GM21529 (cell line): Measurements from ENCODE around the gene EGFR.

ENCODE experiments used
- ATAC-seq: cut with Tn5 transposase; IDR thresholded peaks from one replicate; pipeline ENCODE4 v1.9.1; 2021; ENCODE audit not compliant: unreplicated experiment

EGFR gene

DNA sequence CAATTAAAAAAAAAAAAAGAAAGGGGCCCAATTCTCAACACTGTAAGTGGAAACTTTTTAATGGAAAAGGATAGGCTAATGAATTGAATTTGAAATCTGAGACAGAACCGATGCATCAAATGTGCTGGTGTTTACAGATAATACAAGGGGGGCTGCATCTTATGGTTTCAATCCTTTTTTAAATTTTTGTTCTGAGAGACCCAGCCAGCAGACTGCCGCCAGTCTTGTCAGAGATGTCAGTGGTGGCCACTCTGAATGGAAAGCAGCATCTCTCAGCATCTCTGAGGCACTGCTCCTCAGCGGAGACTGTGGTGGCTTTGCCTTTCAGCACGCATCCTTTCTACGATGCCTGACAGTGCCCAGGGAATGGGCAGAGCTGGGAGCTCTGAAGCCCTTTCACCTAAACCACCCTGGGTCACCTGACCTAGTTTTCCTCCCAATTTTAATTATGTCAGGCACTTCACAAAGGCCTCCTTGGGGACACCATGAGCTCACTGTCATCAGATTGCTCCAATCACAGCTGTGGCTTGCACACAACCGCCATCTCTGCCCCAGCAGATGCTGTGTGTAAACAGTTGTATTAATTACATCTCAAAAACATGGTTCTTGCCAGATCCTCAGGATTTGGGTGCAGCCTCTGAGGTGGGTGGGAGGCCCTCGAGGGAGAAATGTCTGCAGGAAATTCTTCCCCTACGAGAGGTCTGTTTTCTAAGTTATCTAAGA lies 81.2 kb downstream of the EGFR start:
- ATAC-seq = no peak

DNA sequence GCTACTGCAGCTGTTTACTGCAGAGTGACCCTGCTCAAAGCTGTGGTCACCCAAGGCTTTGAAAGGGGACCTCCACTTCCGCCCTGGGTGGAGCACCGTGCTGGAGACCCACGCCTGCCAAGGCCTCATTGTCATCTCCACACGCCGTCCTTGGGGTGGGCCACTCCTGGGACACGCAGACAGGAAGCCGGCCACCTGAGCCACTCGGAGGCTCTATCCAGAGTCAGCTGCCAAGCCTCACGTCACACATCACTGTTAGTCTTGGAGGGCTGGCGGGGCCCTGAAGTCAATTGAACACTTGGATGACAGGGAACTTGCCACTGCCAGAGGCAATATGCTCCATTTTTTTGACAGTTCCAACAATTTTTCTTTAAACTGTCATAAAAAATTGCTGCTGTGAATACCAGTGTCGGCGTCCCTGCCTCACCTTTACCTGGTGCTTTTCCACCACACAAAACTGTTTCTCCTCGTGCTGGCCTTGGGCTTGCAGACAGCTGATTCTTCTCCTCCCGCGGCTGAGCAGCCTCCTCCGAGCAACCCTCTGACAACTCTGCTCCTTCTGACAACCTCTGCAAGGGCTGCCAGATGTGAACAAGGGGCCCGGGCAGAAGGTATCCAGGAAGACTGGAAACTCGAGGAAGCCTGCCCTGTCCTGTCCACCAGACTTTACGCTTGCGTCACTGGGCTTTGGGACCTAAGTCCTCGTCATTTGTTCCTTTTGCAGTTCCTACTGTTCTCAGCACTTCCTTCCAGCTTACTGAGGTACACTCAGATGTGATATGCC lies 81.9 kb downstream of the EGFR start:
- no peak for ATAC-seq

DNA sequence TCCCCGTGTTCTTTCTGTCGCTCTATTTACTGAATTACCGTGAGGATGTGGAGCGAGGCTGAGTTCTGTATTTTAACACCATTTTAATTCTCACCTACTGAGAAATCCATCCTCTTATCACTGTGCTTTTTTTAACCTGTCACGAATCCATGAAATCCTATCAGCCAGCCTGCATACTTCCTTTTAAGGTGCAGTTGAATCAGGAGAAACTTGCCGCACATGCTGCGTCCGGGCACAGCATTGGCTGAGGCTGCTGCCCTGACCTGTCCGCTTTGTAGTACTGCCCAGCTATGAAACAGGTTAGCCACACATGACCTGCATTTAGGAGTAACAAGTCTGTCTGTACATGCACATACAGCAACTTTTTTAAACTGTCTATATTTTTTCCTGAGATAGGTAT lies 82.5 kb downstream of the EGFR start:
- no peak for ATAC-seq

DNA sequence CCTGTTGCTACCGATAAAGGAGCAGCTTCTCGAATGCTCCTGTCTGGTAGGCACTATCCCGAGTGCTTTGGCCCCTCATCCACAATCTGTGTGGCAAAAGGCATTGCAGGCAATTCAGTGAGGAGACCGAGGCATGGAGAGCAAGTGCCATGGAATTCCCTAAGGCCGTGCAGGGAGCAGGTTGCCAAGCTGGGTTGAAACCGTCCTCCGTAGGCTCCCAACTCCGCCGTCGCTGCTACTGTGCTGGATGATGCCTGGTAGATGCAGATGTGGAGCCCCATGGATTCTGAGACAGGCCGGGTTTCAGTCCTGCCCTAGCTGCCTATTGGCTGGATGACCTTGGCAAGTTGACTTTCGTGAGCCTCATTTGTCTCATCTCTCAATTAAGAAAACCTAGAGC lies 85.3 kb downstream of the EGFR start:
- ATAC-seq = no peak

DNA sequence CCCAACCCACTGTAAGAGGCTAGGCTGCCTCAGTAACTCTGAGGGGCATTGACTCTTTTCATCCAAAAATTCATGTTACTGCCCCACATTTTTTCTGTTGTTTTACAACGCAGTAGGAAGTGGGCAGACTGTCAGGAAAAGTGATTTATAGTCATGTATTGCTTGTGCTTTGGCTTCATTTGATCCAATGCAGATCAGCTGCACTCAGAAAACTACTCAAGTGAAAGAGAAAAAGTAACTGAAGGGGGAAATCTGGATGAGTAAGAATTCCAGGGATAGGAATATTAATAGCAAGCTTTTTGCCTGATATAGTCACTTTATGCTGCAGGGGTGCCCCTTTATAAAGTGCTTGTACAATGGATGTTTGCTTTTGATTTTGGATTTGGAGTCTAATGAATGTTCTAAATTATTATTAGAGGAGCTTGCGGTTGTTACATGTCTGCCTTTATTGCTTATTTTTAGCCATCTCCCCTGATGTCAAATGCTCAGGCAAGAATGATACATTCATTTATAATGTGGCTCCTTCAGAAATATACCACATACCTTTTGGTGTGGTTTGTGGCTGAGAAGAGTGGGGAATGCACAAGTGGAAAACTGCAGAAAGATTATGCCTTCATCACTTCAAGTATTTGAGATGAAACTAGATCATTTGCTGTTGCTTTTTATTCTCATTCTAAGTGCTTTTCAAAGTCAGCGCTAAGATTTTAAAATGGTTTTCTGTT lies 86.1 kb downstream of the EGFR start:
- no peak for ATAC-seq

- ATAC-seq = no peak
Measured at GRCh38 chr7:55105952-55106351, 87.1 kb downstream of the EGFR start.

- no peak for ATAC-seq
Measured at GRCh38 chr7:55107946-55108345, 89.1 kb downstream of the EGFR start.

DNA sequence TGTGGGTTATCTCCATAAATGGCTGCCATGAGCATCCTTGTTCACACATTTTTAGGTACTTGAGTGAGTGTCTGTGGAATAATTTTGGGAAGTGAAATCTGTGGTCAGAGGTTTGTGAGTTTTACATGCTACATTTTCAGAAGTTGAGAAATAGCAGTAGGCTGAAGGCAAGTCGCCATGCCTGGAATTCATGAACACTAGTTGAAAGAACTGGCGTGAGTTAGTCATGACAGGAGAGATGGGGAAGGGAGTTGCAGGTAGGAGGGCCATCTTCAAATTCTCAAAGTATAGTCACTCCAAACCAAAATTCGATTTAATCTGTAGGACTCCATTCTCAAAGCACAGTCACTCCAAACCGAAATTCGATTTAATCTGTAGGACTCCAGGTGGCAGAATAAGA lies 89.6 kb downstream of the EGFR start:
- no peak for ATAC-seq

DNA sequence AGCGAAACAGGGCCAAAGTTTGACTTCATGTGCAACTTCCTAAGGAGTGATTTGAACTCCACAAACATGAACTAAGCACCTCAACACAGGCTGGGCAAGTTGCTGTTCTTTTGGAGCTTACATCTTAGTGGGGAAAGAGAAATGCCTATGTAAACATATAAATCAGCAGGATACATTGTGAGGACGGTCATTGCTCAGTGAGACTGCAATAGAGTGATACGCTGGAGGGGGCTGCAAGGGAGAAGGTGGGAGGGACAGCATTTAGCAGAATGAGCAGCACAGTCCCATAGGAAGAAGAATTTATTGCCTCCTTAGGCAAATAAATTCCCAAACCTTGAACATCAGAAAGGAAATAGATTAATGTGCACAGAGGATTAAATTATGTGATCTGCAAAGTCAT lies 90.0 kb downstream of the EGFR start:
- no peak for ATAC-seq

- no peak for ATAC-seq
Measured at GRCh38 chr7:55109404-55110167, 90.8 kb downstream of the EGFR start.

DNA sequence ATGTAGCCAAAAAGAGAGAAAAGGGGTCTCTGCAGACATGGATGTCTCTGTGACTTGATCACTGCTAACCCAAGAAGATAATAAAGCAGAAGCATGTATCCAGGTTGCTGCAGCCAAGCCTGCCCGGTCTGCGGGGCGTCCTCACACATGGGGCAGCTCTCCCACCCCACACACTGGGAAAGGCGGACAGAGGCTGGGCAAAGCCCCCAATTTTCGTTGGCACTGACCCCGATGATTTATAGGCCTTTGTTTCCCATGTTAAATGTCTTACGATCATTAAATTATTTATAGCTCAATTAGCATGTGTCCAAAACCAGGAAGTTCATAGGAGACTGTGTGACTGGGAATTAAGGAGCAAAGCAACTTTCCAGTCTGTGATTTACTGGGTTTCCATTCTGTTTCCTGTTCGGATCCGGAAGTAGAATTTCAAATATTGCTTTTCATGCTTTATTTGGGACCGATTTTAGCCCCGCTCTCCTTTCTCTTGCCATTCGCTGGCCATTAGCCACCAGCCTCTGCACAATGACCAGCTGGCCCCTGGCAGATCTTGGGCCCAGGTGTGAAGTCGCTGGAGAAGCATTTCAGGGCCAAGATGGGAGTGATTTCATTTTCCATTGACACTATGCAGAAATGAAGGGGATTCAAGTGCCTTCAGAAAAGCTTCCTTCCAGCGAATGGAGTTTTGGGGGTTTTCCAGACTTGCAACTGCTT lies 91.6 kb downstream of the EGFR start:
- ATAC-seq = no peak

DNA sequence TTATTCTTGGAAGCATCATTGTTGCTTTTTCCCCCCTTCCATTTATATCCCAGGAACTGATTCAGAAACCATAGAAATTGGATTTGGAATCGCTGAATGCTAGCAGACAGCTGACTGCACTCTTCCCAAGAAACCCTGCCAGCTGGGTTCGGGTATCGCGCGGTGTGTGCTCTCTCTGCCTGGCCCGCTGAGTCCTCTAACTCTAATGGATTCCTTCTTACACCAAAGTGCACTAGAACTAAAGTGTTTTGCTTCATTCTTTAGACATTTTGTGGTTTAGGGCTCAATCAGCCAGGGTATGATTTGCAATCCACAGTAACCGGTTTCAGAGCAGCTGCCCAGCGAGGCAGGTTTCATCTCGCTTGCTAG lies 92.2 kb downstream of the EGFR start:
- no peak for ATAC-seq

- no peak for ATAC-seq
Measured at GRCh38 chr7:55112056-55112455, 93.2 kb downstream of the EGFR start.

DNA sequence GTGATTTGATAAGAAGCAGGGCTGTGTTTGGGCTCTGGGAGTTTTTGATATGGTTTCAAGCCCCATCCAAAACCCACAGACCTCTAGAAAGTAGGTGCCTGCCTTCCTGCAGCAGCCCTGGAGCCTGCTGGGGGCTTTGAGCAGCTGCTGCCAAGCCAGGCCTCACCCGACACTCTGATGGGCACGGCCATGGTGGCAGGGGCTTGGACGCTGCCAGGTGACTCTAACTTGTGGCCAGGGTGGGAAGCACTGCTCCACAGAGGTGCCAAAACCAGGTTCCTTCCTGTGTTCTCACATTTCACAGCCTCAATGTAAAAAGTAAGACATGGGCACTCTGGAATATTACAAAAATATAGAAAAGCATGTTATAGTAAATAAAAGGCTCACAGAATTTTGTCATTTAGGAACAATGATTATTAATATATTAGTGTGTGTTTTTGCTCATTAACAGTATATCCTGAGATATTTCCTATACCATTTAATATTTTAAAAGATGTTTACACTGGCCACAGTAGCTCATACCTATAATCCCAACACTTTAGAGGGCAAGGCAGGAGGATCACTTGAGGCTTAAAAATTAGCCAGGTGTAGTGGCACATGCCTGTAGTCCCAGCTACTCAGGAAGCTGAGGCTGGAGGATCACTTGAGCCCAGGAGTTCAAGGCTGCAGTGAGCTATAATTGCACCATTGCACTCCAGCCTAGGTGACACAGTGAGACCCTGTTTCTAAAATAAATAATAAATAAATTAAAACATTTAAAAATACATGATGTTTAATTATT lies 95.1 kb downstream of the EGFR start:
- ATAC-seq = no peak

GRCh38 chr7:55117286-55117685 lies 98.5 kb downstream of the EGFR start:
- ATAC-seq = no peak

GRCh38 chr7:55118426-55118825 lies 99.6 kb downstream of the EGFR start:
- ATAC-seq = no peak

DNA sequence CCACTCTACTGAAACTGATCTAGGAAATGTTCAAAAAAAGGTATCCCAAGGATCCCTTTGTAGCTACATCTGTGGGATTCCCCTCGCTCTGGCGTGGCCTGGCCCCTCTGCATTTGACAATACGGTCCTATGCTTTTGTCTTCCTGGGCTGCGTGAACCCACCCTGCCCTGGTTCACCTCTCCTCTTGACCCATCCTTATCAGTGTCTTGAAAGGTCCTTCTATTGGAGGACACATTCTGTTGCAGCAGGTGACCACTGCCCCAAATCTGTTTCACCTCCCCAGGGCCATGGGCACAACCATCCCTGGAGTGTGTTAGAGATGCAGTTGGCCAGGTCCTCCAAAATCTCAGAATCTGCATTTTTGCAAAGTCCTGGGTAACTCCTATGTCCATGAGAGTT lies 100.8 kb downstream of the EGFR start:
- no peak for ATAC-seq

DNA sequence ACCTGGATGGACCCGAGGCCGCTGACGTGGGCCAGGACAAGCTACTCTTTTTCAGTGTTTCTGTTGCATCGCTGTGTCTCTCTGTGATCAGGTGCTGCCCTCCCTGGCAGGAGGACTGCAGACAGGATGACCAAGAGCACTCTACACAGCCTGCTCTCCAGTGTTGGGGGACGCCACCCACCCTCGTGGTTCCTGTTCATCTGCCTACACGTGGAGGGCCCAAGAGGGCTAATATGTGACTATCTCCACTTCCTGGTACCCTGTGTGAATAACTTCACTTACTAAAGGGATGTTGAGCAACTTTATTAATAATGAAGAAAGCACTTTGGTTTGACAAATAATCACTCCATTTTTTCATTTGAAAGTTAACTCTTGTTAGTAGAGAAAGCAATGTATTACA lies 101.3 kb downstream of the EGFR start:
- no peak for ATAC-seq

DNA sequence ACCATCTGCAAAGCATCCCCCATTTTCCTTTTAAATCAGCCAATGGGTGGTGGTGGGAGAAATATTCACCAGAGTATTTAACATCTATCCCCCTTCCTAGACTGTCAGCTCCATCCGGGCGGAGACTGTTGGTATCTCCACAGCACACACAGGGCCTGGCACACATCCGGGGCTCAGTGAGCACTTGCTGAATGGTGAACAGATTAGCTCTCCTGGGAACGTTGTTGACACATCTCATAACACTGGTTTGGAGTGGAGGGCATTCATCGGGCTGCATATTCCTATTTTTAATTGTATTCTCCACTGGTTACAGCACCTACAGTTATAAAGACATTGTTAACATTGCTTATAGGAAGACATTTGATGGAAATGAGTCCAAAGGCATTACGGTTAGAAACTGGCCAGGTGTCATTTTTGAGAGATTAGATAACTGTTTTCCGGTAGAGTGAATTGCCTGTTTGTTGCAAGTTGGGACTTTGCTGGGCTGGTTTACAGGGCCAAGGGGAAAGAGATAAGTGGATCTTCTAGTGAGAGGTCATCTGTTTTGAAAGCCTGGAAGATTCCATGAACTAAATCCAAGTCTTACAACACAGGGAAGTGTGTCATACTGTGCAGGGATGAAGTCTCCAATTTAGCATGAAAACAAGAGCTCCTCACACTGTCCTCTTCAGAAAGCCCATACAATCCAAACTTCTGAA lies 101.8 kb downstream of the EGFR start:
- ATAC-seq = no peak
